ENCODE measurements around the gene SLC8B1. TPM values are rescaled to one million over a fixed set of nuclear protein-coding genes. Genes with fewer than 3 reads are reported as not detected.
A peak's percentile ranks its signal among the peaks of the same experiment; 100 is the strongest.

Gene SLC8B1
- total RNA-seq, 1 donor from 2014 or later: 27.9 TPM

DNA sequence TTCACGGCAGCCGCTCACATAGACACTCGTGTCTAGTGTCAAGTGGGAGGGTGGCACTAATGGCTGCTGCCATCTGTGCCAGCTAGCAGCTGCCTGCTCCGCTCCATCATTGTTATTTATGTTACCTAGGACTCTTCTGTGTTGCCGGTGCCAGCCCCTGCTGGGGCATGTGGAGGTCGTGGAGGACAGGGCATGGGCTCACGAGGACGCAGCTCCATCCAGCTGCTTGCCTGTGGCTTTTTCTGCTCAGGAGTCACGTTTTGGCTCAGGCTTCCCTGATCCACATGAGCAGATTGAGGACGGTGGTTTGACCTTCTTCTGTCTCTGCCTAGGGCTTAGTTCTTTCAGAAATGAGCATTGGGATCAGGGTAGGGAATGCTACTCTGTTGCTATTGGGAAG, 82.4 kb downstream of the SLC8B1 start:
- DNase-seq: no peak
- Mint-ChIP-seq H3K4me1 (ENCODE audit: low read depth, unreplicated experiment) (peaks cover 7% of the 10 kb centered on the region), H3K9me3 (ENCODE audit: unreplicated experiment) (peaks cover 2% of the 10 kb centered on the region), H3K36me3 (ENCODE audit: unreplicated experiment) (no peaks in the 10 kb centered on the region), H3K27ac (ENCODE audit: unreplicated experiment) (no peak overlapping the region), H3K27me3 (ENCODE audit: unreplicated experiment) (peaks cover 4% of the 10 kb centered on the region), H3K4me3 (ENCODE audit: unreplicated experiment) (no peak overlapping the region)
- TF ChIP-seq, protein P1, sequence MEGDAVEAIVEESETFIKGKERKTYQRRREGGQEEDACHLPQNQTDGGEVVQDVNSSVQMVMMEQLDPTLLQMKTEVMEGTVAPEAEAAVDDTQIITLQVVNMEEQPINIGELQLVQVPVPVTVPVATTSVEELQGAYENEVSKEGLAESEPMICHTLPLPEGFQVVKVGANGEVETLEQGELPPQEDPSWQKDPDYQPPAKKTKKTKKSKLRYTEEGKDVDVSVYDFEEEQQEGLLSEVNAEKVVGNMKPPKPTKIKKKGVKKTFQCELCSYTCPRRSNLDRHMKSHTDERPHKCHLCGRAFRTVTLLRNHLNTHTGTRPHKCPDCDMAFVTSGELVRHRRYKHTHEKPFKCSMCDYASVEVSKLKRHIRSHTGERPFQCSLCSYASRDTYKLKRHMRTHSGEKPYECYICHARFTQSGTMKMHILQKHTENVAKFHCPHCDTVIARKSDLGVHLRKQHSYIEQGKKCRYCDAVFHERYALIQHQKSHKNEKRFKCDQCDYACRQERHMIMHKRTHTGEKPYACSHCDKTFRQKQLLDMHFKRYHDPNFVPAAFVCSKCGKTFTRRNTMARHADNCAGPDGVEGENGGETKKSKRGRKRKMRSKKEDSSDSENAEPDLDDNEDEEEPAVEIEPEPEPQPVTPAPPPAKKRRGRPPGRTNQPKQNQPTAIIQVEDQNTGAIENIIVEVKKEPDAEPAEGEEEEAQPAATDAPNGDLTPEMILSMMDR (IDR thresholded peaks at IDR 0.05; ENCODE audit: partially characterized antibody, unreplicated experiment): no peak

DNA sequence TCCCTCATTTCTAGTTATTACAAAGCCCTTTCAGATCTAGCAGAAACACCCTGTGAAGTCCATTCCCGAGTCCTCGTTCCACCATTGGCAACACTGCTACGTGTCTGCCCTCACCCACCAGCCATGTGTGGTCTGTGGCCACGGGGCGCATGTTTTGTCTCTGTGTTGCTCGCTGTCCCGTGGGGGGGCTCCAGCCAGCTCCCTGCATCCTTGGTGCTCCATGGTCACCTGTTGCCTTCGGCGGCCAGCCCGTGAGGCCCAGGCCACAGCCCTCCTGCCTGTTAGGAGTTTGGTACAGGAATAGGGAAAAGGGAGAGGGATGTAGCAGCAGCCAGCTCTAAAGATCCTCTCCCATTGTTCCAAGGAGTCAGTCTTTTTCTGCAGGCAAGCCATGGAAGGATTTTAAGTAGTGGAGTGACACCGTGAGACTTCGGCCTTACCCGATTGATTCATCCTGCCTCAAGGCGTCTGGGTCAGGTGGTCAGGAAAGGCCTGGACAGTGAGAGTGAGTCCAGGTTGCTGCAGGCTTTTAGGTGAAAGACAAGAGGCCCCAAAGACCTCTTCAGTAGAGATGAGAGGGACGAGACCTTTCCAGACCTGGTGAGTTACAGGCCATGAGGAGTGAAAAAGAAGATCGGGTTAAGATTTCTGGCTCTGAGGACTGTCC, 83.4 kb downstream of the SLC8B1 start:
- Mint-ChIP-seq H3K4me1 (ENCODE audit: low read depth, unreplicated experiment) (peaks cover 7% of the 10 kb centered on the region), H3K27me3 (ENCODE audit: unreplicated experiment) (peaks cover 4% of the 10 kb centered on the region)

GRCh38 chr12:113250045-113250444, 84.9 kb downstream of the SLC8B1 start:
- TF ChIP-seq, protein P1 (IDR thresholded peaks at IDR 0.05; ENCODE audit: partially characterized antibody, unreplicated experiment): no peak
- Mint-ChIP-seq H3K4me3 (ENCODE audit: unreplicated experiment) (no peak overlapping the region), H3K27me3 (ENCODE audit: unreplicated experiment) (peaks cover 9% of the 10 kb centered on the region), H3K27ac (ENCODE audit: unreplicated experiment) (no peak overlapping the region), H3K4me1 (ENCODE audit: low read depth, unreplicated experiment) (peaks cover 17% of the 10 kb centered on the region), H3K9me3 (ENCODE audit: unreplicated experiment) (peaks cover 8% of the 10 kb centered on the region), H3K36me3 (ENCODE audit: unreplicated experiment) (no peaks in the 10 kb centered on the region)
- DNase-seq: no peak

More for the DNA sequence above, 83.4 kb downstream of the SLC8B1 start:
- Mint-ChIP-seq H3K9me3 (ENCODE audit: unreplicated experiment) (peaks cover 2% of the 10 kb centered on the region), H3K36me3 (ENCODE audit: unreplicated experiment) (no peaks in the 10 kb centered on the region), H3K27ac (ENCODE audit: unreplicated experiment) (peak overlapping the region; percentile 52), H3K4me3 (ENCODE audit: unreplicated experiment) (no peak overlapping the region)
- TF ChIP-seq, protein P1 (IDR thresholded peaks at IDR 0.05; ENCODE audit: partially characterized antibody, unreplicated experiment): no peak
- no peak for DNase-seq

DNA sequence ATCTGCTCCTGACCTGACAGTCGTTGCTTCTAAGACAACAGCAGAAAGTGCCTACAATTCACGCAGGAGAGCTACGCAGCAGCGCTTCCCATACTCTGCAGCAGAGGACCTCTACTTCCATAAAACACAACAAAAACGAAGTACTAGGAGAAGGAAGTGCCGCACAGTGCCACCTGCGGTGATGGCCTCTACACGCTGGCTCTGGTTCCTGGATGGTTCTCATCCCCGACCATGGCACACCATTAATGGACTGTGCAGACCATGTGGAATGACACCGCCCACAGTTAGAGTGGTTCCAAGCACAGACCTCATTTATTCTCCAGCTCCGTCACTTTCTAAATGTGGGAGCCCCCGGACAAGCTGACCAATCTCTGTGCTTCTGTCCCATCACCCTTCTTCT, 85.4 kb downstream of the SLC8B1 start:
- H3K9me3 Mint-ChIP-seq (ENCODE audit: unreplicated experiment): peaks cover 10% of the 10 kb centered on the region
- no peak overlapping the region for H3K4me3 Mint-ChIP-seq (ENCODE audit: unreplicated experiment)
- no peak for DNase-seq
- H3K4me1 Mint-ChIP-seq (ENCODE audit: low read depth, unreplicated experiment): peaks cover 17% of the 10 kb centered on the region
- peaks cover 11% of the 10 kb centered on the region for H3K27me3 Mint-ChIP-seq (ENCODE audit: unreplicated experiment)
- TF ChIP-seq, protein P1 (IDR thresholded peaks at IDR 0.05; ENCODE audit: partially characterized antibody, unreplicated experiment): no peak
- H3K36me3 Mint-ChIP-seq (ENCODE audit: unreplicated experiment): no peaks in the 10 kb centered on the region
- no peak overlapping the region for H3K27ac Mint-ChIP-seq (ENCODE audit: unreplicated experiment)

DNA sequence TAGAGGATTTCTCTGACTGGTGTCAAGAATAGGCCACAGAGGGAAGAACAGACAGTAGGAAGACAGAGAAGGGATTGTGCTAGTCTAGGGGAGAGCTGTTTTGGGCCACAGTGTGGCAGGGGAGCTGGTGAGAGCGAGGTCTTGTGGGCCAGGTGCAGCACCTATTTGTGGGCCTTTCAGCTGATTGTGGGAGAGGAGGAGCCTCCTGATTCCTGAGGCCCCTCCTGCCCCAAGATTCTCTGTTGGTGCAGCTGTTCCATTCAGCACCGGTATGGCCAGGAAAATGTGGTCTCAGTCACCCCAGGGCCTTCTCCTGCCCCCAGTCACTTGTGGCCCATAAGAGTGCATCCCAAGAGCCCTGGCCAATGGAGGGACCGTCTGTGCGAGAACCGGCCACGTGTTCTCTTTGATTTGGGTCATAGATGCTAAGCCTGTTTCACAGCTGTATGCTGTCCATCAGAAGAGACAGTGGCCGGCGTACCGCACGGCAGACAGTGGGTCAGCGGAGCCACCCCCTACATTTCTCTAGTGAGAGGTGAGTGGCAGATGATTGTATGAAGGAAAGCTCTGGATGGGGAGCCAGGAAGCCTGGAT, 86.0 kb downstream of the SLC8B1 start:
- no peak overlapping the region for H3K4me3 Mint-ChIP-seq (ENCODE audit: unreplicated experiment)
- TF ChIP-seq, protein P1 (IDR thresholded peaks at IDR 0.05; ENCODE audit: partially characterized antibody, unreplicated experiment): no peak
- peaks cover 10% of the 10 kb centered on the region for H3K9me3 Mint-ChIP-seq (ENCODE audit: unreplicated experiment)
- peaks cover 11% of the 10 kb centered on the region for H3K27me3 Mint-ChIP-seq (ENCODE audit: unreplicated experiment)
- DNase-seq: no peak
- no peak overlapping the region for H3K27ac Mint-ChIP-seq (ENCODE audit: unreplicated experiment)
- peaks cover 19% of the 10 kb centered on the region for H3K4me1 Mint-ChIP-seq (ENCODE audit: low read depth, unreplicated experiment)
- H3K36me3 Mint-ChIP-seq (ENCODE audit: unreplicated experiment): no peaks in the 10 kb centered on the region
